SK-N-SH (cell line): ENCODE measurements around the gene FOXP1. TPM values are rescaled to one million over a fixed set of nuclear protein-coding genes. Genes with fewer than 3 reads are reported as not detected.

Experiments
- CTCF ChIA-PET: fragments of 300-600, 350-600 bp; formaldehyde crosslinking; extraction: SDS; loops from one replicate; lab custom pipeline; 2021; lab: Yijun Ruan, JAX
- POLR2A ChIA-PET: fragments of 350-600 bp; sonication (Branson Sonifier 250); formaldehyde crosslinking; extraction: SDS; loops from one replicate; lab custom pipeline; 2020; ENCODE audit warnings: antibody characterized with exemption, inconsistent platforms; lab: Yijun Ruan, JAX
- DNase-seq: peaks from one replicate; pipeline ENCODE4 v3.0.0; 2012
- H2AFZ ChIP-seq: fragments of 200-600 bp; sonication (generic); 2 replicates; pipeline ENCODE4 v1.8.1; 2016; ENCODE audit warnings: antibody characterized with exemption, mild to moderate bottlenecking, low read depth
- H3F3A ChIP-seq: fragments of 200-600 bp; sonication (generic); replicated peaks from 2 replicates; pipeline ENCODE3; 2016; ENCODE audit warnings: antibody characterized with exemption, mild to moderate bottlenecking; ENCODE audit not compliant: insufficient read depth
- H3K27ac ChIP-seq, 2 experiments: fragments of 200-500 bp in 1 of 2; fragments of 200-600 bp in 1 of 2; sonication (Bioruptor generic) in 1 of 2; sonication (generic), shearing (Covaris generic) in 1 of 2; 2 replicates each; pipeline versions ENCODE4 v1.5.1 to v1.6.1; 2014 to 2016; ENCODE audit warnings: low read depth in 2 of 2, inconsistent platforms in 1 of 2, low read length in 1 of 2, mild to moderate bottlenecking in 1 of 2, mixed read lengths in 1 of 2
- H3K27me3 ChIP-seq: fragments of 200-600 bp; sonication (generic), shearing (Covaris generic); 2 replicates; pipeline ENCODE4 v1.6.1; 2016; ENCODE audit warnings: mixed run types; ENCODE audit not compliant: insufficient read depth
- H3K36me3 ChIP-seq, 2 experiments: fragments of 200-500 bp in 1 of 2; fragments of 200-600 bp in 1 of 2; sonication (Bioruptor generic) in 1 of 2; sonication (generic) in 1 of 2; replicated peaks in 1 of 2; 2 replicates each; pipeline versions ENCODE3 to v1.5.1; 2014 to 2016; ENCODE audit warnings: low read length in 1 of 2, mild to moderate bottlenecking in 1 of 2; ENCODE audit not compliant: insufficient read depth in 2 of 2, control insufficient read depth in 1 of 2
- H3K4me1 ChIP-seq, 2 experiments: fragments of 200-500 bp in 1 of 2; fragments of 200-600 bp in 1 of 2; sonication (Bioruptor generic) in 1 of 2; sonication (generic), shearing (Covaris generic) in 1 of 2; 2 replicates each; pipeline versions ENCODE4 v1.5.1 to v1.6.1; 2014 to 2016; ENCODE audit warnings: low read depth in 1 of 2, low read length in 1 of 2, mixed run types in 1 of 2; ENCODE audit not compliant: insufficient read depth in 2 of 2, control insufficient read depth in 1 of 2
- H3K4me2 ChIP-seq: fragments of 200-600 bp; sonication (generic), shearing (Covaris generic); 2 replicates; pipeline ENCODE4 v1.6.1; 2017; ENCODE audit warnings: mixed run types
- H3K4me3 ChIP-seq, 2 experiments: fragments of 200-500 bp in 1 of 2; fragments of 200-600 bp in 1 of 2; sonication (Bioruptor generic) in 1 of 2; sonication (generic), shearing (Covaris generic) in 1 of 2; 2 replicates each; pipeline versions ENCODE4 v1.5.1 to v1.8.1; 2014 to 2016; ENCODE audit warnings: low read depth in 2 of 2, inconsistent platforms in 1 of 2, low read length in 1 of 2, mild to moderate bottlenecking in 1 of 2, mixed read lengths in 1 of 2, moderate library complexity in 1 of 2
- H3K79me2 ChIP-seq: fragments of 200-600 bp; sonication (generic); 2 replicates; pipeline ENCODE4 v1.8.1; 2017; ENCODE audit warnings: mild to moderate bottlenecking; ENCODE audit not compliant: insufficient read depth
- H3K9ac ChIP-seq: fragments of 200-600 bp; sonication (generic); 2 replicates; pipeline ENCODE4 v1.6.1; 2017; ENCODE audit warnings: mixed run types
- H3K9me2 ChIP-seq: fragments of 200-600 bp; sonication (generic); 2 replicates; pipeline ENCODE4 v1.6.1; 2017; ENCODE audit warnings: mixed run types
- H3K9me3 ChIP-seq: fragments of 200-600 bp; sonication (generic); 2 replicates; pipeline ENCODE4 v1.6.1; 2017; ENCODE audit warnings: mixed run types, mild to moderate bottlenecking, moderate library complexity
- H4K20me1 ChIP-seq: fragments of 200-600 bp; sonication (generic); 2 replicates; pipeline ENCODE4 v1.6.1; 2017; ENCODE audit warnings: mild to moderate bottlenecking, mixed run types; ENCODE audit not compliant: insufficient read depth
- CHD2 ChIP-seq: fragments of 150-350 bp; IDR thresholded peaks from 2 replicates; pipeline ENCODE4 v1.6.1; 2018; ENCODE audit warnings: low read length; ENCODE audit not compliant: partially characterized antibody
- EP300 ChIP-seq, 2 experiments: IDR thresholded peaks; 2 replicates each; pipeline versions ENCODE4 v1.4.0 to v1.6.1; 2012; ENCODE audit warnings: borderline replicate concordance in 1 of 2, low read depth in 1 of 2, low read length in 1 of 2
- EZH2phosphoT487 ChIP-seq: fragments of 200-600 bp; sonication (generic); IDR thresholded peaks from 2 replicates; pipeline ENCODE4 v1.6.1; 2017; ENCODE audit warnings: low read depth, mixed run types, mild to moderate bottlenecking, antibody characterized with exemption, moderate library complexity, borderline replicate concordance
- FOSL2 ChIP-seq: IDR thresholded peaks from 2 replicates; pipeline ENCODE4 v1.4.0; 2012; ENCODE audit warnings: low read depth, mild to moderate bottlenecking, moderate library complexity, borderline replicate concordance
- FOXM1 ChIP-seq: IDR thresholded peaks from 2 replicates; pipeline ENCODE4 v1.4.0; 2012; ENCODE audit warnings: low read depth, mild to moderate bottlenecking
- GABPA ChIP-seq: IDR thresholded peaks from 2 replicates; pipeline ENCODE4 v1.4.0; 2012; ENCODE audit warnings: low read depth, mild to moderate bottlenecking
- GATA2 ChIP-seq: sonication (generic); formaldehyde crosslinking; IDR thresholded peaks from 2 replicates; pipeline ENCODE4 v1.5.0; 2020; ENCODE audit warnings: mild to moderate bottlenecking, missing genetic modification reagents
- MEF2A ChIP-seq: IDR thresholded peaks from 2 replicates; pipeline ENCODE4 v1.4.0; 2012; ENCODE audit warnings: low read depth, borderline replicate concordance
- NRF1 ChIP-seq: IDR thresholded peaks from 2 replicates; pipeline ENCODE4 v1.6.1; 2012; ENCODE audit warnings: low read depth, mild to moderate bottlenecking, low read length
- POLR2AphosphoS5 ChIP-seq: IDR thresholded peaks from 2 replicates; pipeline ENCODE4 v1.6.1; 2012; ENCODE audit warnings: low read depth, low read length
- RCOR1 ChIP-seq: fragments of 150-350 bp; IDR thresholded peaks from 2 replicates; pipeline ENCODE4 v1.6.1; 2017; ENCODE audit warnings: antibody characterized with exemption, low read length
- SIN3A ChIP-seq: IDR thresholded peaks from 2 replicates; pipeline ENCODE4 v1.6.1; 2012; ENCODE audit warnings: low read depth, mild to moderate bottlenecking, low read length, moderate library complexity, borderline replicate concordance
- TAF1 ChIP-seq: IDR thresholded peaks from 2 replicates; pipeline ENCODE4 v1.6.1; 2012; ENCODE audit warnings: low read depth, mild to moderate bottlenecking, low read length, moderate library complexity, borderline replicate concordance
- WGBS: methylation state at CpG from one replicate; pipeline ENCODE4 v1.1.6; 2017; ENCODE audit warnings: low lambda C conversion rate; 5-methylcytosine and 5-hydroxymethylcytosine counted together
- polyA plus RNA-seq, 3 experiments: library from polyadenylated mRNA; depleted of rRNA; stranded (reverse); fragments of >200 nt; gene quantifications; 2 replicates each; pipeline ENCODE4 v1.2.3, GENCODE V29; 2012
- TF ChIP-seq, protein P1 (sequence below): fragments of 150-350 bp; IDR thresholded peaks from 2 replicates; pipeline ENCODE4 v1.6.1; 2016; ENCODE audit warnings: mild to moderate bottlenecking, low read depth, low read length
- TF ChIP-seq, protein P2 (sequence below): IDR thresholded peaks from 2 replicates; pipeline ENCODE4 v1.4.0; 2012; ENCODE audit warnings: low read depth, borderline replicate concordance
- TF ChIP-seq, protein P3 (sequence below): IDR thresholded peaks from 2 replicates; pipeline ENCODE4 v1.6.1; 2012; ENCODE audit warnings: mild to moderate bottlenecking, low read depth, low read length, moderate library complexity
- TF ChIP-seq, protein P4 (sequence below): fragments of 150-350 bp; IDR thresholded peaks from 2 replicates; pipeline ENCODE4 v1.6.1; 2017; ENCODE audit warnings: antibody characterized with exemption, low read length, low read depth, borderline replicate concordance
- TF ChIP-seq, protein P5 (sequence below): IDR thresholded peaks from 2 replicates; pipeline ENCODE4; 2012

FOXP1 gene
- polyA plus RNA-seq, 1 of the 3 experiments (the other 2 are of a cell fraction), result 8.8 TPM

DNA sequence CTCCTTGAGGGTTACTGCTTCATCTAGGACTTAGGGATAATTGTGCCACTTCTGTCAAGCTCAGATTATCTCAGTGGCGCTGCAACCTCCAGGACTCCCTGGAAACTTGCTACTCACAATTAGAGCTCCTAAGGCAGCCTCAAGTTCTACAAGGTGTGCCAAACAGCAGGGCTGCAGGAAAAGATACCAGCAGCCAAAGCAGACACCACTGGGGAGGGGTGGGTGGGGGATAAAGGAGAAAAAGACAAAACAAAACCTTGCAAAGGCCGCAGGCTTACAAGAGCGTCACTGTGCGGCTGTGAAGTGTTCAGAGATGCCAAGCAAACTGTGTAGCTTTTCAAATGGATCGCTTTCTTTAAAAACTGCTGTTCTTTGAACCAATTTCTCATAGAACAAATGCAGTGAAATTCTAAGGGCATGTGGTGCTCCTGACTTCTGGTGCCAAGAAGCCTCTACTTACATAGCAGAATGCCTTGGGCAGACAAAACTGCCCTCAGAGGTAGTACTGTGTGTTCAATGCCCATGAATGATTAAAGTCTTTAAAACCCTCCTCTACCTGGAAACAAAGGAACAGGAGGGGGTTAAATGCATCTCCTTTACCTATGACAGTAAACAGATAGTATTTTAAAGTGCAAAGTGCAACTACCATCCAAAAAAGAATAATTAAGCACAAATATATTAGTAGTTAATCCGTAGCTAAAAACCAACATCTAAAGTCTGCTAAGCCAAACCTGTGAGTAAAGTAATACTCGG is 353.4 kb downstream of the FOXP1 start:
- Histone ChIP-seq H3F3A (peaks cover 18% of the 10 kb centered on the region), H4K20me1 (no peaks in the 10 kb centered on the region), H3K27me3 (no peaks in the 10 kb centered on the region), H3K36me3 (peaks cover 0 to 2% of the 10 kb centered on the region in 2 experiments), H3K4me1 (peaks cover 3 to 5% of the 10 kb centered on the region in 2 experiments; a peak in 3 of 4 replicates), H3K9me2 (no peaks in the 10 kb centered on the region), H2AFZ (no peak overlapping the region), H3K9ac (no peak overlapping the region), H3K27ac (no peak overlapping the region), H3K4me2 (no peak overlapping the region), H3K9me3 (no peaks in the 10 kb centered on the region), H3K79me2 (peaks cover 27% of the 10 kb centered on the region), H3K4me3 (no peak overlapping the region)
- TF ChIP-seq RCOR1 (no peak), CHD2 (no peak), GABPA (no peak), POLR2AphosphoS5 (no peak), EP300 (IDR thresholded peaks at IDR 0.05; ENCODE audit: borderline replicate concordance in 1 of 2, low read depth in 1 of 2, low read length in 1 of 2) (no peak), FOSL2 (no peak), NRF1 (no peak), GATA2 (no peak), FOXM1 (no peak), TAF1 (no peak), EZH2phosphoT487 (no peak), MEF2A (no peak), SIN3A (no peak)
- TF ChIP-seq, protein P1, sequence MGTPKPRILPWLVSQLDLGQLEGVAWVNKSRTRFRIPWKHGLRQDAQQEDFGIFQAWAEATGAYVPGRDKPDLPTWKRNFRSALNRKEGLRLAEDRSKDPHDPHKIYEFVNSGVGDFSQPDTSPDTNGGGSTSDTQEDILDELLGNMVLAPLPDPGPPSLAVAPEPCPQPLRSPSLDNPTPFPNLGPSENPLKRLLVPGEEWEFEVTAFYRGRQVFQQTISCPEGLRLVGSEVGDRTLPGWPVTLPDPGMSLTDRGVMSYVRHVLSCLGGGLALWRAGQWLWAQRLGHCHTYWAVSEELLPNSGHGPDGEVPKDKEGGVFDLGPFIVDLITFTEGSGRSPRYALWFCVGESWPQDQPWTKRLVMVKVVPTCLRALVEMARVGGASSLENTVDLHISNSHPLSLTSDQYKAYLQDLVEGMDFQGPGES, result no peak
- TF ChIP-seq, protein P2, sequence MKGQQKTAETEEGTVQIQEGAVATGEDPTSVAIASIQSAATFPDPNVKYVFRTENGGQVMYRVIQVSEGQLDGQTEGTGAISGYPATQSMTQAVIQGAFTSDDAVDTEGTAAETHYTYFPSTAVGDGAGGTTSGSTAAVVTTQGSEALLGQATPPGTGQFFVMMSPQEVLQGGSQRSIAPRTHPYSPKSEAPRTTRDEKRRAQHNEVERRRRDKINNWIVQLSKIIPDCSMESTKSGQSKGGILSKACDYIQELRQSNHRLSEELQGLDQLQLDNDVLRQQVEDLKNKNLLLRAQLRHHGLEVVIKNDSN, result no peak
- TF ChIP-seq, protein P3, sequence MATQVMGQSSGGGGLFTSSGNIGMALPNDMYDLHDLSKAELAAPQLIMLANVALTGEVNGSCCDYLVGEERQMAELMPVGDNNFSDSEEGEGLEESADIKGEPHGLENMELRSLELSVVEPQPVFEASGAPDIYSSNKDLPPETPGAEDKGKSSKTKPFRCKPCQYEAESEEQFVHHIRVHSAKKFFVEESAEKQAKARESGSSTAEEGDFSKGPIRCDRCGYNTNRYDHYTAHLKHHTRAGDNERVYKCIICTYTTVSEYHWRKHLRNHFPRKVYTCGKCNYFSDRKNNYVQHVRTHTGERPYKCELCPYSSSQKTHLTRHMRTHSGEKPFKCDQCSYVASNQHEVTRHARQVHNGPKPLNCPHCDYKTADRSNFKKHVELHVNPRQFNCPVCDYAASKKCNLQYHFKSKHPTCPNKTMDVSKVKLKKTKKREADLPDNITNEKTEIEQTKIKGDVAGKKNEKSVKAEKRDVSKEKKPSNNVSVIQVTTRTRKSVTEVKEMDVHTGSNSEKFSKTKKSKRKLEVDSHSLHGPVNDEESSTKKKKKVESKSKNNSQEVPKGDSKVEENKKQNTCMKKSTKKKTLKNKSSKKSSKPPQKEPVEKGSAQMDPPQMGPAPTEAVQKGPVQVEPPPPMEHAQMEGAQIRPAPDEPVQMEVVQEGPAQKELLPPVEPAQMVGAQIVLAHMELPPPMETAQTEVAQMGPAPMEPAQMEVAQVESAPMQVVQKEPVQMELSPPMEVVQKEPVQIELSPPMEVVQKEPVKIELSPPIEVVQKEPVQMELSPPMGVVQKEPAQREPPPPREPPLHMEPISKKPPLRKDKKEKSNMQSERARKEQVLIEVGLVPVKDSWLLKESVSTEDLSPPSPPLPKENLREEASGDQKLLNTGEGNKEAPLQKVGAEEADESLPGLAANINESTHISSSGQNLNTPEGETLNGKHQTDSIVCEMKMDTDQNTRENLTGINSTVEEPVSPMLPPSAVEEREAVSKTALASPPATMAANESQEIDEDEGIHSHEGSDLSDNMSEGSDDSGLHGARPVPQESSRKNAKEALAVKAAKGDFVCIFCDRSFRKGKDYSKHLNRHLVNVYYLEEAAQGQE, result no peak
- TF ChIP-seq, protein P4, sequence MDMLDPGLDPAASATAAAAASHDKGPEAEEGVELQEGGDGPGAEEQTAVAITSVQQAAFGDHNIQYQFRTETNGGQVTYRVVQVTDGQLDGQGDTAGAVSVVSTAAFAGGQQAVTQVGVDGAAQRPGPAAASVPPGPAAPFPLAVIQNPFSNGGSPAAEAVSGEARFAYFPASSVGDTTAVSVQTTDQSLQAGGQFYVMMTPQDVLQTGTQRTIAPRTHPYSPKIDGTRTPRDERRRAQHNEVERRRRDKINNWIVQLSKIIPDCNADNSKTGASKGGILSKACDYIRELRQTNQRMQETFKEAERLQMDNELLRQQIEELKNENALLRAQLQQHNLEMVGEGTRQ, result no peak
- TF ChIP-seq, protein P5, sequence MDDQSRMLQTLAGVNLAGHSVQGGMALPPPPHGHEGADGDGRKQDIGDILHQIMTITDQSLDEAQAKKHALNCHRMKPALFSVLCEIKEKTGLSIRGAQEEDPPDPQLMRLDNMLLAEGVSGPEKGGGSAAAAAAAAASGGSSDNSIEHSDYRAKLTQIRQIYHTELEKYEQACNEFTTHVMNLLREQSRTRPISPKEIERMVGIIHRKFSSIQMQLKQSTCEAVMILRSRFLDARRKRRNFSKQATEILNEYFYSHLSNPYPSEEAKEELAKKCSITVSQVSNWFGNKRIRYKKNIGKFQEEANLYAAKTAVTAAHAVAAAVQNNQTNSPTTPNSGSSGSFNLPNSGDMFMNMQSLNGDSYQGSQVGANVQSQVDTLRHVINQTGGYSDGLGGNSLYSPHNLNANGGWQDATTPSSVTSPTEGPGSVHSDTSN, result no peak
- 94% methylated on average over 7 of the region's 7 CpGs for WGBS
- POLR2A ChIA-PET, result no interaction called here
- CTCF ChIA-PET, result interaction anchor here (1.0 kb wide), 2 partner anchors 10 to 344 kb away, joined by 3 read pairs; no protein-coding TSS in a partner anchor
- no peak for DNase-seq
